Stimulated activated CD4-positive, alpha-beta T cell treated with anti-CD3 and anti-CD28 coated beads, Interleukin-4, amount 100 ng/mL, for 1 hour (primary cell): Measurements from ENCODE around the gene FIS1.
"Not testable (repeated sequence)": the region's sequence is repeated elsewhere in the genome, so short reads cannot be mapped to it uniquely, and the experiment has no call there.

Source experiments
- DNase-seq: peaks from one replicate; pipeline ENCODE4 v3.0.0-alpha.2; 2020

FIS1 gene

GRCh38 chr7:101232141-101232850 lies 12.6 kb downstream of the FIS1 start:
- no peak for DNase-seq

GRCh38 chr7:101231644-101232043 lies 13.2 kb downstream of the FIS1 start:
- no peak for DNase-seq

DNA sequence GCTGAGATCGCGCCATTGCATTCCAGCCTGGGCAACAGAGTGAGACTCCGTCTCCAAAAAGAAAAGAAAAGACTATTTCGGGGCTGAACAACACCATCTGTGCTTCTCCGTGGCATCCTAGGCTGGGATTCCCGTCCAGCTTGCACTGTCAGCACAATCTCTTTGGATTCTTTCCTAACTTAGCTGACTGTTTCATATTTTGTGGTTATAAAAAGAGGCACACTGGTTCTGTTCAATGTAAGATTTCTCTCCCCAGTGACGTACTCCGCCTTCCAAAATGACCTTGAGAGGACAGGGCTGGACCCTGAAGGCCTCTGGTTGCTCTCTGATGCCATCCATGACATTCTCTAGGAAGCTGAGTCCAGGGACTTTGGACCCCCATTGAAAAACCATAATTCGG lies 18.2 kb downstream of the FIS1 start:
- no peak for DNase-seq

DNA sequence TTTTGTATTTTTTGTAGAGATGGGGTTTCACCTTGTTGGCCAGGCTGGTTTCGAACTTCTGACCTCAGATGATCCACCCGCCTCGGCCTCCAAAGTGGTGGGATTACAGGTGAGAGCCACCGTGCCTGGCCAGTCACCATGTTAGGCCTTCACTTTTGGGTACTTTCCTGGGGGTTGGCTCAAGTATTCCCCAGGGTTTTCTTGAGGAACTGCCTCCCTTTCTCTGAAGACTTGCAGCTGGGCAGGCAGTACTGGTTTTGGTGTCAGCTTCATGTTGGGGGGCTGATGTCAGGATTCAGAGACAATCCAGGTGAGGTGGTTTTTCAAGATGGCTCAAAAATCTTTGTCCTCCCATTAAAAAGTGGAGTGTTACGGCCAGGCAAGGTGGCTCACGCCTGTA lies 19.2 kb downstream of the FIS1 start:
- DNase-seq: no peak

DNA sequence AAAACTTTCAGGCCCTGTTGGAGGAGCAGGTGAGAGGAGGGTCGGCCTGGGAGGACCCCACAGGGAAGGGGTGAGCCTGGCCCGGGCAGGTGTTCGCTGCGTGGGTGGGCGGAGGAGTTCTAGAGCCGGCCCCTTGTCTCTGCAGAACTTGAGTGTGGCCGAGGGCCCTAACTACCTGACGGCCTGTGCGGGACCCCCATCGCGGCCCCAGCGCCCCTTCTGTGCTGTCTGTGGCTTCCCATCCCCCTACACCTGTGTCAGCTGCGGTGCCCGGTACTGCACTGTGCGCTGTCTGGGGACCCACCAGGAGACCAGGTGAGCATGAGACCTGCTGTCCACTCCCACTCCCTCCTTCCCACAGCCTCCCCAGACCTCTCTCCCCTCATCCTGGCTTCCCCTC lies 21.4 kb downstream of the FIS1 start:
- no peak for DNase-seq

DNA sequence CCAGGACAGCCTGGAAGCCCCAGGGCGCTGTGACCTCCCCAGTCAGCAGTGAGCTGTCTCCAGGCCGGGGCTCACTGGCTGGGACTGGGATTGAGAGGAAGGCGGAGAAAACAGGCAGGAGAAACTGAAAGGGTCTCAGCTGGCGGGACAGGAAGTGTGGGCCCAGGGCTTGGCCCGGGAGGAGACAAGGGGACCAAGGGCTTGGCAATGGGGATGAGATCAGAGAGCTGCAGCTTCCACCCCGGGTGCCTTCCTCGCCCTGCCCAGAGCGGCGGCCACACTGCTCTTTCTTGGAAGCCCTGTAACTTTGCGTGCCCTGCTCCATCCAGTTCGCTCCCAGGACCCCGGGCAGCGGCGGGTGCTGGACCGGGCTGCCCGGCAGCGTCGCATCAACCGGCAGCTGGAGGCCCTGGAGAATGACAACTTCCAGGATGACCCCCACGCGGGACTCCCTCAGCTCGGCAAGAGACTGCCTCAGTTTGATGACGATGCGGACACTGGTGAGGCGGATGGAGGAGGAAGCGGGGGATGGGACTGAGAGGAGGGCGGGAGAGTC lies 22.5 kb downstream of the FIS1 start:
- DNase-seq: no peak

GRCh38 chr7:101220295-101220694 lies 24.6 kb downstream of the FIS1 start:
- DNase-seq: no peak

DNA sequence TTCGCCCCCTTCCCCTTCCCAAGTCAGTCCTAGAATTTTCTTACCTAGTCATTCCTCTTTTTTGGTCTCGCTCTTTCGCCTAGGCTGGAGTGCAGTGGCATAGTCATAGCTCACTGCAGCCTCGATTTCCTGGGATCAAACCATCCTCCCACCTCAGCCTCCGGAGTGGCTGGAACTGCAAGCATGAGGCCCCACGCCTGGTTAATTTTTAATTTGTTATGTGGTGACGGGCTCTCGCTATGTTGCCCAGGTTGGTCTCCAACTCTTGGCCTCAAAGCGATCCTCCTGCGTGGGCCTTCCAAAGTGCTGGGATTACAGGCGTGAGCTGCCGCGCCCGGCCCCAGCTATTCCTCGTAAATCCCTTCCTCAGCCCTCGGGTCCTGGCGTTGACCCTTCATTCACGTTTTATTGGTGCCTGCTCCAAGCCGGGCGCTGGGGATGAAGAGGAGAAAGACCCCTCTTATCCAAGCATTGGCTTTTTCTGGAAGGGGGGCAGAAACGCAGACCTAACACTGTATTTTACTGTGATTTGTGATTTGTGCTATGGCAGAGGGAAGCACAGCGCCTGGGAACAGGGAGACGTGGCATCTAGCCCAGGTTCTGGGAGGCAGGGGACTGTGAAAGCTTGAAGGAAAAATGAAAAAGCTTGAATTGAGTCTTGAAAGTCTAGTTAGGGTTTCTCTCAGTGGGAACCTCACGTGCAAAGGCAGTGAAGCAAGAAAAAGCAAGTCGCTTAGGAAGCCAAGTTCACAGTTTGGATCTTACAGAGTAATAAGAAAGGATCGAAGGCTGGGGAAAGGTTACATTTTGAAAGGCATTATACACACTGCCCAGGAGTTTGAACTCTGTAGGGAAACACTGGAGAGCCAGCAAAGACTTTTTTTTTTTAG lies 26.4 kb downstream of the FIS1 start:
- DNase-seq: no peak

DNA sequence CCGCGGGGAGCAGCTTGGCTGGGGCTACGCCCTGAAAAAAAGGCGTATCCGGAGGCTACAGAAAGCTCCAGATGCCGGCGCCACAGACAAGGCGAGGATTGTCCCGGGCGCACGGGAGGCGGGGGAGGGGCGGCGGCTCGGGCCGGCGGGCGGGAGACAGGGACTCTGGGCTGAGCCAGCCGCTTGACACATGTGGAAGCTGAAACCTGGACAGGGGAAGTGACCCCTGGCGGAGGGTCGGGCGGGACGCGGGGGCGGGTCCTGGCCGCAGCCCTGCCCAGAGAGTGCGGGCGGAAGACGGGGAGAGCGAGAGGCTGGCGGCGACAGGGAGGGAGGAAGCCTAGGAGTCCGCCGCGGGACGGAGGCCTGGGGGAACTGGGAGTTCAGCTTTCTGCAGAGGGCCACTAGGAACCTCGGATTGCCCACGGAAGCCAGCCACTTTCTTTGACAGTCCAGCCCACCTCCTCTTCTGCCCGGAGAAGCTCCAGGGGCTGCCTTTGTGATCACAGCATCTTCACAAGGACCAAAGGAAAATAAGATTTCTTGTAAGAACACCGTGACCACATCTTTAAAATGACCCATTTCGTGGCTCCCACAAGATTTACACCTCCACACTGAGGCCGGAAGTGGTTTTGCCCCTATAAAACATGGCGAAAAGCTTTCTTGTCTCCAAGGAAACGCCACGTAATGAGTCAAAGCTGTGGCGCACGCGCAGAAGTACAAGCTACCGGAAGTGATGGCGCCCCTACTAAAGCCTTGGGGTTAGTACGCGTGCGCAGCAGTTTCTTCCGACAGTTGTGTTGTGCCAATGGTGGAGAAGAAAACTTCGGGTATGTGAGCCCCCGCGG lies 27.3 kb downstream of the FIS1 start, which contains the start of the genes PLOD3 and ZNHIT1:
PLOD3 (minus strand) TSS at position 194 of the 848 bp plus-strand sequence. CDS start 307 bp downstream, outside the sequence.
ZNHIT1 (plus strand) TSS at position 778 of the 848 bp plus-strand sequence; CDS start at position 809, 31 bp downstream.
- DNase-seq: peak; percentile 94

- no peak for DNase-seq
These were observed 28.0 kb downstream of the FIS1 start for GRCh38 chr7:101216860-101217387.

DNA sequence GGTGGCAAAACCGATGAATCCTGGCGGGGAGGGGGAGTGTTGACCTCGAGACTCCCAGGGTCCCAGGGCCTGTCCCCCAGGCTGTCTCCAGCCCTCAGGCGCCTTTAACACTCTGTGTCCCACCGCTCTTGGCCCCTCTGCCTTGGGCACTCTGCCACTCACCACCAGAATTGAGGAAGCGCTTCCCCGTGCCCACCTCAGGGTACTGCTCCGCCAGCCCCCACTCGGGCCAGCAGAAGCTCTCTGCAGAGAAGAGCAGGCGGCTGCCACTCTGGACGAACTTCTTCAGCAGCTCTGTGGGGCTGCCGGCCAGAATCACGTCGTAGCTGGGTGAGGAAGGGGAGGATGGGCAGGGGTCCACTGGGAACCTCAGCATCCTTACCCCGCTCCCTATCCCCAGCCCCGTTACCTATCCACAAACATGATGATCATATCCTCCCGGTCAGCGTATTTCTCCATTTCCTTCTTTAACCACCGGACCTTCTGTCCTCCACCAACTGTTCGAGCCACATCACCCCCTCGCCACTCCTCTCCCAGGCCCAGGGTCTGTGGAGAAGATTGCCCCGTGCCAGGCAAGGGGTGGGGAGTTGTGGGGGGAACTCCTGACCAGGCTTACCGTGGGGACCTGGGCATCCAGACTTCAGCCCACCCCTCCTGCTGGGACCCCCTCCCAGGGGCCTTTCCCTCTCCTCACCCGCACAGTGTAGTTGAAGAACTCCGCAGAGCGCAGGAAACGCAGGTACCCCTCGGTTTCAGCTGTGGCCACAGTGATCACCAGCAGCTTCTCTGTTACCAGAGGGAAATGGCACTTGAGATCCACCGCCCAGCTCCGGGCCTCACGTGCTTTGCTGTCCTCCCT lies 28.7 kb downstream of the FIS1 start:
- DNase-seq: no peak

GRCh38 chr7:101212014-101212413 lies 32.9 kb downstream of the FIS1 start:
- no peak for DNase-seq

GRCh38 chr7:101211501-101211900 lies 33.4 kb downstream of the FIS1 start:
- no peak for DNase-seq

DNA sequence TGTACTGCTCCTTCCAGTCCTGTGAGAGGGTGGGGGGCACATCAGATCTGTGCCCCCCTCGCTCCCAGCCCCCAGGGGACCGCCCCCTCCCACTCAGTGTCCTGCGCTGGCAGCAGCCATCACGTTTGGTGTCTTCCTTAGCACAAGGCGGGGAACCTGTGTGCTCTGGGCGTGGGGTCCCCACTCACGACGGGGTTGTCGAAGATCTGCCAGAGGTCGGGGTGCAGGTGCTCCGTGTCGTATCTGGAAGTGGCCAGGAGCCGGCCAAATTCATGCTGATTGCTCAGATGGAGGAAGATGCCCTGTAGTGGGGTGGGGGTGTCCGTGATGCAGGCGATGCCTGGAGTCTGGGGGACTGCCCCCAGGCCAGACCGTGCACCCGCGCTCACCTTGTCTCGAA lies 34.7 kb downstream of the FIS1 start:
- no peak for DNase-seq

GRCh38 chr7:101208794-101209193 lies 36.1 kb downstream of the FIS1 start:
- DNase-seq: no peak

- no peak for DNase-seq
These were observed 37.4 kb downstream of the FIS1 start for GRCh38 chr7:101207459-101207858.

GRCh38 chr7:101206665-101207042 lies 38.2 kb downstream of the FIS1 start:
- no peak for DNase-seq

GRCh38 chr7:101205901-101206664 lies 38.8 kb downstream of the FIS1 start:
- no peak for DNase-seq

GRCh38 chr7:101203740-101204738 lies 40.8 kb downstream of the FIS1 start:
- not testable (repeated sequence) for DNase-seq

- no peak for DNase-seq
These were observed 42.3 kb downstream of the FIS1 start for GRCh38 chr7:101202603-101202918.
